Esophagus squamous epithelium (tissue), 4 donors: ENCODE data around the gene USF2.

Experiments used
- POLR2A ChIP-seq, 4 donors: fragments of 450-650 bp; IDR thresholded peaks; one replicate each; pipeline ENCODE4 v1.6.1; 2017; ENCODE audit warnings: antibody characterized with exemption in 4 of 4, mild to moderate bottlenecking in 4 of 4, moderate library complexity in 3 of 4
- TF ChIP-seq, protein P1 (sequence below), 6 experiments: fragments of 450-650 bp in 4 of 6; fragments of 200-600 bp in 2 of 6; sonication (generic) in 2 of 6; IDR thresholded peaks; one replicate each; pipeline ENCODE4 v1.5.1; 2016 to 2019; ENCODE audit warnings: antibody characterized with exemption in 6 of 6, mild to moderate bottlenecking in 4 of 6, moderate library complexity in 4 of 6

DNA sequence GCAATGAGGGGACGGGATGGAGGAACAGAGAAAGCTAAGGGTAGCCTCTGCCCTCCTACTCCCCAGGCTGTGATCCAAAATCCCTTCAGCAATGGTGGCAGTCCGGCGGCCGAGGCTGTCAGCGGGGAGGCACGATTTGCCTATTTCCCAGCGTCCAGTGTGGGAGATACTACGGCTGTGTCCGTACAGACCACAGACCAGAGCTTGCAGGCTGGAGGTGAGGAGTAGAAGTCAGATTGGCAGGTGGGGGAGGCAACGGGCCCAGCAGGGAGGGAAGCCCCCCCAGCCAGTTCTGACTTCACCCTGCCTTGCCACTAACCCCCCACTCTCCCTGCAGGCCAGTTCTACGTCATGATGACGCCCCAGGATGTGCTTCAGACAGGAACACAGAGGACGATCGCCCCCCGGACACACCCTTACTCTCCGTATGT is 1.6 kb downstream of the USF2 start:
- TF ChIP-seq POLR2A (IDR thresholded peaks at IDR 0.05), result no peak
- TF ChIP-seq, protein P1, sequence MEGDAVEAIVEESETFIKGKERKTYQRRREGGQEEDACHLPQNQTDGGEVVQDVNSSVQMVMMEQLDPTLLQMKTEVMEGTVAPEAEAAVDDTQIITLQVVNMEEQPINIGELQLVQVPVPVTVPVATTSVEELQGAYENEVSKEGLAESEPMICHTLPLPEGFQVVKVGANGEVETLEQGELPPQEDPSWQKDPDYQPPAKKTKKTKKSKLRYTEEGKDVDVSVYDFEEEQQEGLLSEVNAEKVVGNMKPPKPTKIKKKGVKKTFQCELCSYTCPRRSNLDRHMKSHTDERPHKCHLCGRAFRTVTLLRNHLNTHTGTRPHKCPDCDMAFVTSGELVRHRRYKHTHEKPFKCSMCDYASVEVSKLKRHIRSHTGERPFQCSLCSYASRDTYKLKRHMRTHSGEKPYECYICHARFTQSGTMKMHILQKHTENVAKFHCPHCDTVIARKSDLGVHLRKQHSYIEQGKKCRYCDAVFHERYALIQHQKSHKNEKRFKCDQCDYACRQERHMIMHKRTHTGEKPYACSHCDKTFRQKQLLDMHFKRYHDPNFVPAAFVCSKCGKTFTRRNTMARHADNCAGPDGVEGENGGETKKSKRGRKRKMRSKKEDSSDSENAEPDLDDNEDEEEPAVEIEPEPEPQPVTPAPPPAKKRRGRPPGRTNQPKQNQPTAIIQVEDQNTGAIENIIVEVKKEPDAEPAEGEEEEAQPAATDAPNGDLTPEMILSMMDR (IDR thresholded peaks at IDR 0.05), result no peak
